ENCODE data around the gene LMO3. TPM values are rescaled to one million over a fixed set of nuclear protein-coding genes. Genes with fewer than 3 reads are reported as not detected.

LMO3 gene
- total and polyA plus RNA-seq, 12 donors: 0.17 to 3.2 (median 1.4) TPM

DNA sequence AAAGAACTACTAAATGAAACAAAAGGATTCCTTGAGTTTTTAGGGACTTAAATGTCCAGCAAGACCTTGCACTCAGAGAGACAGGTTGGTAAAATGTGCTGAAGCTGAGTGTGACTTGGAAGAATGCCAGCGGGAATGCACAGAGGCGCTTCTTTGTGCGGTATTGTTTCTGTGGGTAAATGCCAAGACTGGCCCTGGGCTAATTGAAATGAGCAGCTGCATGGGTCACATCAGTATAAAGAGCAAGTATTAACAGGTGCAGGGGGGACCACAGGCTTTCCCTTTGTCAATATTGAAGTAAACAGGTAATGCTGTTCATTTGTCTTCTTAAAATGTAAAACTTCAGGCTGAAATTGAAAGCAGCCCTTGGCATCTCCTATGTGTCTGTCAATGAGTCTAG lies 74.3 kb downstream of the LMO3 start:
- H3K9me3 ChIP-seq: no peaks in the 10 kb centered on the region
- no peak overlapping the region for H3K4me3 ChIP-seq
- no peaks in the 10 kb centered on the region for H3K4me1 ChIP-seq
- no peak overlapping the region for H3K27ac ChIP-seq
- H3K36me3 ChIP-seq: no peaks in the 10 kb centered on the region
- TF ChIP-seq CTCF (IDR thresholded peaks at IDR 0.05): no peak
- peaks cover 0 to 4% (median 0%) of the 10 kb centered on the region in 7 donors for H3K27me3 ChIP-seq
- intact Hi-C loops (cut with DNase I): no loop called here
- ATAC-seq (no peak), DNase-seq (no peak)
- 50 to 55% methylated on average over 3 of the region's 3 CpGs for WGBS, 2 donors

DNA sequence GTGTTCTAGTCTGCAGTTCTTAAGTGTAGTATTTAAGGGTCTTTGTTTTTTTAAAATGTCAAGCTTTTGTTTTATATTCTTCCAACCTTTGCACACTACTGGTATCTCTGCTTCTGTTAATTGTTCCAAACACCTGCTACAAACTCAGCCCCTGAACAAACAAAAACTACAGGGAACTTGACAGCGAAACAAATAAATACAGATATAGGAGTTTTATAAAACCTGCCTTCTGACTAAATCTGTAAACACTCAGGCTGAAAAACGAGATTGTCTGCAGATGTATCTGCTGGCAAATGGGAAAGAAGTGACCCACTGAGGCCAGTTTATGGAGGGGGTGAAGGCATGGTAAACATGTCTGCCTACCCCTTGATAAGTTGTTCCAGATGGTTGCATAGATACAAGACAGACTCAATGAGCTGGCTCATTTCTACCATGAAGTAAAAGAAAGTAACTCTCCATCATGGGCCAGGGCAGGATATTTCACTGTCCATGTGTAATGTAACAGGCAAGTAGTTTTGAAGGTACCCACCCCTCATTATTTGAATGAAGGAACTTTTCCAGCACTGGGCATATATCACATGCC lies 75.6 kb downstream of the LMO3 start:
- no peak overlapping the region for H3K4me3 ChIP-seq
- no peaks in the 10 kb centered on the region for H3K36me3 ChIP-seq
- ATAC-seq (no peak), DNase-seq (no peak)
- H3K27me3 ChIP-seq: peaks cover 0 to 4% (median 0%) of the 10 kb centered on the region in 7 donors
- 63 to 69% methylated on average over 2 of the region's 2 CpGs for WGBS, 2 donors
- no peak overlapping the region for H3K27ac ChIP-seq
- intact Hi-C loops (cut with DNase I): no loop called here
- H3K4me1 ChIP-seq: no peaks in the 10 kb centered on the region
- no peak for TF ChIP-seq CTCF (IDR thresholded peaks at IDR 0.05)
- no peaks in the 10 kb centered on the region for H3K9me3 ChIP-seq

DNA sequence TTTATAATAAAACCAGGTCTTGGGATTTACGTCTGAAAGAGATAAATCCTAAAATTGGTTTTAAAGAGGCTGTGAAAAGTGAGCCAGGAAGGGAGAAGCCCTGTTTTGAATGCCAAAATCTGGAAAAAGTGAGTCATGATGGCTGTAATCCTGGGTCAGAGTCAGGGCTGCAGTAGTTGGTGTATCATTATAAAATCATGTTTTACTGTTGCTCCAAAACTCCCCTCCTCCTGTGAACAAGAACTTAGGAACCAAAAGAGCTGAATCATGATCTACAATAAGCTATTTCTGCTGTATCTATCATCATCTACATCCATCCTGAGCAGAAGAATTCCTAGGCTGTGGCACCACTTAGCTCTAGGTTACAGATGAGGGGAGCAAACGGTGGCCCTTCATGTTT lies 79.3 kb downstream of the LMO3 start:
- H3K27ac ChIP-seq: no peak overlapping the region
- no peak for DNase-seq
- WGBS, 2 donors: 58 to 64% methylated on average over 2 of the region's 2 CpGs

GRCh38 chr12:16524378-16524777 lies 81.6 kb downstream of the LMO3 start:
- Histone ChIP-seq H3K9me3 (no peaks in the 10 kb centered on the region), H3K4me1 (no peaks in the 10 kb centered on the region), H3K27me3 (no peaks in the 10 kb centered on the region), H3K27ac (no peak overlapping the region), H3K4me3 (no peak overlapping the region), H3K36me3 (no peaks in the 10 kb centered on the region)
- no peak for DNase-seq
- 75 to 77% methylated on average over 1 of the region's 1 CpG for WGBS, 2 donors
- TF ChIP-seq CTCF (IDR thresholded peaks at IDR 0.05): no peak
- intact Hi-C loops (cut with DNase I): no loop called here
- no peak for ATAC-seq

More for the DNA sequence above, 79.3 kb downstream of the LMO3 start:
- no peaks in the 10 kb centered on the region for H3K4me1 ChIP-seq
- intact Hi-C loops (cut with DNase I): no loop called here
- H3K27me3 ChIP-seq: no peaks in the 10 kb centered on the region
- no peak overlapping the region for H3K4me3 ChIP-seq
- TF ChIP-seq CTCF (IDR thresholded peaks at IDR 0.05): no peak
- no peaks in the 10 kb centered on the region for H3K9me3 ChIP-seq
- peak in 2 of 8 donors; percentile 24 to 77 for ATAC-seq
- no peaks in the 10 kb centered on the region for H3K36me3 ChIP-seq
